ENCODE results near the gene MACROD2.
"Not testable (repeated sequence)": the region's sequence is repeated elsewhere in the genome, so short reads cannot be mapped to it uniquely, and the experiment has no call there.

MACROD2 gene

DNA sequence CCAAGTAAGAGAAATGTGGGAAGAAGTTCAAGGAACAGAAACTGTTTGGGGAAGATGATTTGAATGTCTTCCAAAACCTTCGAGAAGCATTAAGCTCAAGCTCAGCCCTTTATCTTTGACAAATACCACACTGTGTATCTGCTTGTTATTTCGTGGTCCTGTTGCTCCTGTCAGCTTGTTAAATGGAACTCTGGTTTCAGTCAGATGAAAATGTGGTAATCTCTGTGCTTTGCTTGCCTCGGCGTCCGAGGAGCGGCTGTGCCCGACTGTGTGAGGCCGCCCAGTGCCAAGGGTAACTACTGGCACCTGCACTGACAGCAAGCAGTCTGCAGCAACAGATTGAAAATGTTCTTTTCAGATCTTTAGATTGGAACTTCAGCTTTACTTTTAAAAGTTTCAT, 920.0 kb downstream of the MACROD2 start:
- no peak for DNase-seq (ENCODE audit: low read depth in 2 of 2)

DNA sequence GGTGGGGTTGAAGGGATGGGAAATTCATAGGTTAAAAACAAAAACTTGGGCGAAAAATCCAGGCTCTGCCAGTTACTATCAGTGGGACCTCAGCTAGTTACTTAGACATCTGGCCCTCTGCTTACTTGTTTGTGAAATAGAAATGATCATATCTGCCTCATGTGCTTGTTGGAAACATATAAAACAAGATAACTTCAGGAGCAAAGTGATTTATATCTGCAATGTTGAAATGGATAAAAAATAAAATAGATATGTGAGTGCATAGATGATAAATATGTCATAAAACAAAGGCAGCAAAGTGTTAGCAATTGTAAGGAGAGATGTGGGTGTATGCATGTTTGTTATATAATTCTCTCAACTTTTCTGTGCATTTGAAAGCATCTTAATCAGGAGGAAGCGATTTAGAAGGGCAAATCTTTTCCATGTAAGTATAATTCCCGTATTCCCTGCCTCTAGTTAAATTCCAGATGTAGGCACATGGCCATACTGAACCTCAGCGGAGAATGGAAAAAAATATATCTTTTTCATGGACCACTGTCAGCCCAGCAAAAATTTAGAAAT, 921.1 kb downstream of the MACROD2 start:
- no peak for DNase-seq (ENCODE audit: low read depth in 2 of 2)

DNA sequence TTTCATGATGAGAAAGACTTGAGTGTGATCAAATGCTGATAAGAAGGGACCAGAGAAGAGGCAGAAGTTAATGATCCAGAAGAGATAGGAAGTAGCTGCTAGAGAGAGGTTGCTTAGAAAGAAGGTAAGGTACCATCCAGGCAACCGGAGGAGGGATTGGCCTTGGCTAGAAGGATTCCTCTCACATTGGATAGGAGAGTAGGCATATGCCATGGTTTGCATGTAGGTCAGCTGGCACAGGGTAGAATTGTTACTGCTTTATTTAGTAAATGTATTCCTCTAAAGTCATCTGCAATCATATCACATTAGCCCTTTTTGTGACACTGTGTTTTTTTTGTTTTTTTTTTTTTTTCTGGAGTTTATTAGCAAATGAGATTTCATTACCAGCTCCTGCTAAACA, 923.0 kb downstream of the MACROD2 start:
- no peak for DNase-seq (ENCODE audit: low read depth in 2 of 2)

DNA sequence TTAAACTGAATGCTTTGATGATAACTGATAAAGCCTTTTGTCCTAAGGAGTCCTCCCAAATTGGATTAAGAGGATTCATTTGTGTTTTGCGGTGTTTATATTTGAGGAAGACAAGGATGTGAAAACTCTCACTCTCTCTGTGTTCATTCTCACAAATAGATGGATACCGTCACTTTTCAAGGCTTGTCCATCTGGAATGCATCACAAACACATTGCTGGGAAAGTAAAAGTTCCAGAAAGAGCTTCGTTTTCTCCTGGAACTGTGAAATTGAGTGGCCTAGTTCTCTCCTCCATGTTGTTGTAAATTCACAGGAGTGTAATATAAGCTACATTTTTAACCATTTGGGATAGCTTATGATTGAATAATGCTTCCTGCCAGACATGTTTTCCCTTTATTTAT, 923.7 kb downstream of the MACROD2 start:
- DNase-seq (ENCODE audit: low read depth in 2 of 2), result no peak

DNA sequence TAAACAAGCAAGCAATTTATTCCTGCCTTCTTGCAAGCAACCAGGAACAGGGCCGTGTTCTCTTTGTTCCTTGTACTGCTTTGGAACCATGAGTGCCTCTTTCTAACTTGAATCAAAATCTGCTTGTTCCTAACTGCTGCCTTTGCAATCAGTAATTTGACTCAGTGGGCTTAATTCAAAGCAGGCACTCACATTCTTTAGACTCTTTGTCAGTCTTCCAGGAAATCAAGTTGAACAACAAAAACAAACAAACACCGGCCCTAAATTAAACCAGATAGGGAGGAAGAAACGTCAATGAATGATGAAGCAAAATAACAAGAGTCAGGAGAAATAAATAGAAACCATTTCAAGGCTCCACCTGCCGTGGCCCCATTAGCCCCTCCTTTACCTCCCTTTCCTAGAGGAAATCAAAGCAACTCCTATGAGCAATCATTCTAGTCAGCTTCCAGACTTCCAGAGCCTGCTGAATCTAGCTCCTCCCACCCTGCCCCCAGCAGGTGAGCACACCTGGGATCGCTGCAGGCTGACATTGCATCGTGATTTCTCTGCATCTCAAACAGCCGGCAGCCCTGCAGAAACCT, 924.3 kb downstream of the MACROD2 start:
- no peak for DNase-seq (ENCODE audit: low read depth in 2 of 2)

DNA sequence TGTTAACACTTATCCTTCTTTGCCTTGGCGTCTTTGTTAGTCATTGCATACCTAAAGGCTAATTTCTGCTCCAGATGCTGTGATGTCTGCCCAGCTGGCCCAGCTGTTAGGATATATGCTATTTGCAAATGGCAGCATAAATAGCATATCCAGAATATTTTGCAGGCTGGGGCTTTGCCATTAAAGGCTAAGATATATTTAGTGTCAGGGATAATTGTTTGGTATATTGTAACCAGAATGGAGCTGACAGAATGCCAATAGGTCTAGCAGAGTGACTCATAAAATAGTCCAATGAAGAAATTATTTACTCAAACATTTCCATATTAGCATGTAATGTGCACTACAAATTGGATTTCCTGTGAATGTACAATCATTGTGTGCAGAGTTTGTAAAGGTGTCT, 926.2 kb downstream of the MACROD2 start:
- DNase-seq (ENCODE audit: low read depth in 2 of 2), result no peak

DNA sequence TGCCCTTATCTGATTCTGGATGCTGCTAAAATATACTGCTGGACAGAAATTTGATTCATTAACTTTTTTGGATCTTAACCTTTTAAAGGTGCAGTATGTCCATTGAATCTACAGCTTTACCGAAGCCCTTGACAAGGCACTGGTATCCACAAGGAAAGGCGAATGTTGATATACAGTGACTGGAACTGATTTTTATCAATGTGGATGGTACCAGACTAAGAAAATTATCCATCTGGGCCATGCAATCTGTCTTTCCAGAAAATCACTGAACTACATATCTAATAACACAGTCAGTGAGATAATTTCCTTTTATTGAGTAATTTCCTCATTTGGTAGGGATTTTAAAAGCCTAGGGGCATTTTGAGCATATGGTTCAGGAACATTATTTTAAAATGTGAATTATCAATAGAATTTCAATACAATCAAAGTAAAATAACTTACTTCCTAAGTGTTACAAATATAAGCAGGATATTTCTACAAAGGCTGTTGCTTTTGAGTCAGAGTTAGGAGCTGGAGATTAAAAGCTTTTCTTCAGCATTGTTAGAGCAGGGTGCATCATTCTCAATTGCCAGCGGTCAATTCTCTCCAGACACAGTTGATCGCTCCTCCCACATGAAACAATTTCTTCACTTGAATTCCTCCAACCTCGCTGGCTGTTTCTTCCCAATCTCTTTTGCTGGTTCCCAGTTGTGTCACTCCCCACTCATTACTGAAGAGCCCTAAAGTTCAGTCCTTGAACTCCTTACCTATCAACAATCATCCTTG, 927.4 kb downstream of the MACROD2 start:
- DNase-seq (ENCODE audit: low read depth in 2 of 2), result no peak

DNA sequence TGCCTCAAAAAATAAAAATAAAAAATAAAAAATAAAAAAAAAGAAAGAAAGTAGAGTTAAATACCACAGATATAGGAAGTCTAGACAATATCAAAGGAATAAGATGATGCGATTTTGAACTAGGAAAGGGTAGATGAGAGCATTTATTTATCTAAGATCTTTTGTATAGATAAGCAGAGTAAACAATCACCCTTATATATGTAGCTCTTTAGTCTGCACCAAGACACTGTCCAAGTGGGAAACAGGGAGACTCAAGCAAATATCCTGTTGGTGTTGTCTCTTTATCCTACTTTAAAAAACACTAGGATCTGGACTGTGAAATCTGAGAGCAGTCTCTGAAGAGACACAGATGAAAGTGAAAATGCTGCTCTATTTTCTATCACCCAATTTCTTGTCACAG, 929.1 kb downstream of the MACROD2 start:
- DNase-seq (ENCODE audit: low read depth in 2 of 2), result no peak

DNA sequence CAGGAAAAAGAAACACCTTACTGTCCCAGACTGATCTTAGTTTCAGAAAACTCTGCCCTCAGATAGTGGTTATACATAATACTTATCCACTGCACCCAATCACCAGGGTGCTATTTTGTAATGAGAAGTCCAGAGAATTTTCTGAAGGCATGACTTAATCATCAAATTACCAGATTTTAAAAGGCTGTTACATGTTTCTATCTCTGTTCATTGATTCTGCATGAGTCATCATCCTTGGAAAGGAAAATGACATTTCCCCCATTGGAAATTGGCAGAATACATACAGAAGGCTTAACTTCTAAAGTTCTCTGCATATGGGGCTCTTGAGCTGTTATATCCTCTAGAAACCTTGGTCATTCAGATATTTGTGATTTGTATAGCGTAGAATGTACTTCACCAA, 930.0 kb downstream of the MACROD2 start:
- no peak for DNase-seq (ENCODE audit: low read depth in 2 of 2)

DNA sequence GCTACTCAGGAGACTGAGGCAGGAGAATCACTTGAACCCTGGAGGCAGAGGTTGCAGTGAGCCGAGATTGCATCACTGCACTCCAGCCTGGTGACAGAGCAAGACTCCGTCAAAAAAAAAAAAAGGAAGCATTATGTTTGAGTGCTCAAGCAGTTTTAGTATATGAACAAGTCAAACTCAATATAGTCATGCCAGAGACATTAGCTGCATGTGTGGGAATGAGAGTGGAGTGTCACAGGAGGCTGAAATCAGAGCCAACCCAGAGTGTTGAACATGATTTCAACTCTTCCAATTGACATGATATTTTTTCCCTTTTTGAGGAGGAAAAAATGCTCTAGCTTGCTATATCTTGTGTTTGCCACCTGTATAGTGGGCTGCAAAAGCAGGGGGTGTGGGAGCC, 931.1 kb downstream of the MACROD2 start:
- not testable (repeated sequence) for DNase-seq (ENCODE audit: low read depth in 2 of 2)

DNA sequence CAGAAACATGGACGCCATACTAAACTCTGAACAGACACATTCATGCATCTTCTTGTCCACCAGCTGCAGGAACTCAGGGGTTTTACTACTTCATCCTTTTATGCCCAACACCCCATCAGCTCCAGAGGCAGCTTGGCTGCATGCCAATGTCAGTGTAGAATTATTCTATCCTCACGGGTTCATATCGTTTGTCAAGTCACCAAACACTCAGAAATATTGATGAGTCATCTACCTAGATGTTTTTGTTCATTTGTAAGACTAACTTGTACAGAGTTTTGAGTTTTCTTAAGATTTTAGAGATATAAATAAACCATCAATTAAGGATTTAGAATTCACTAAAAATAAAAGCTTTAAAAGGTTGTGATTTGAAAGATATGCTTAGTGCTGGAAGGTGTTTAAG, 932.8 kb downstream of the MACROD2 start:
- no peak for DNase-seq (ENCODE audit: low read depth in 2 of 2)

DNA sequence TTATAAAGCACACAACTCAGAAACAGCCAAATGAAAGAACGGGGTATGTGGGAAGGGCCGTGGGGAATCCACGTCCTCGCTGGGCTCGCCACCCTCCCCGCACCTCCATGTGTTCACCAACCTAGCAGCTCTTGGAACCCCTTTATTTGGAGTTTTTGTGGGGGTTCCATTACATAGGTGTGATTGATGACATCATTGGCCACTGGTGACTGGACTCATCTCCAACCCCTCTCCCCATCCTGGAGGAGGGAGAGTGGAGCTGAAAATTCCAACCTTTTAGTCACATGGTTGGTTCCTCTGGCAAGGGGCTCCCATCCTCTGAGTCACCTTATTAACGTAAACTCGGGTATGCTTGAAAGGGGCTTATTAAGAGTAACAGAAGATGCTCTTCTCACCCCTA, 934.1 kb downstream of the MACROD2 start:
- no peak for DNase-seq (ENCODE audit: low read depth in 2 of 2)

DNA sequence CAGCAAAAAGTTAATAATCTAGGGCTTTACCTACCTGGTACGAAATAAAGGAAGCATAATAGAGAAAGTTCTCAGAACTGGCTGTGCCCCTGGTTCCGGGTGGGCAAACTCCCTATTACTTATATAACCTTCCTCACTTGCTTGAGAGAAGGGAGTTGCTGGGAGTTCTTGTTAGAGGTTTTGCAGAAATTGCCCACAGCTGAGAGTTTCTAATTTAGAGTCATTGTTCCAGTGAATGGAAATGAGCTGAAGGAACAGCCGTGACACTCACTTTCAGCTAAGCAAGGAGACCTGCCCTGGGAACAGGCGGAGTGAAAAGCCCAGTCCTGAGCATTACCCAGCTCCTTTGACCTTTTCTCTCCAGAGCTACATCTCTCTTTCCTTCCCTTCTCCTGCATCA, 936.7 kb downstream of the MACROD2 start:
- no peak for DNase-seq (ENCODE audit: low read depth in 2 of 2)

DNA sequence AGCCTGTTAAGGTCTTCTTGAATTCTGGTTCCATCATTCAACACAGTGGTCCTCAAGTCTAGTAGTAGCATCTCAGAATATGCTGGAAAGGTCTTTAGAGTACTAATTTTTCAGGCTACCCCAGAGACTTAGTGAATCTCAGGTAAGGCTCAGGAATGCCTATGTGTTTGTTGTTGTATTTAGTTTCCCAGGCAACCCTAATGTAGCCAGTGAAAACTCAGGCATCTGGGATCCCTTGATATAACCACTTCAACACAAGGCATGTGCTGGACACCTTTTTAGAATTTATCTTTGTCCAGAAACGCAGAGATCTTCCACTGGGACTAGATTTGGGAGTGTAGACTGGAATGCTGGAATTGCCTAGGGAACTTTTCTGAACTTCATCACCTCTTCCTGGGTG, 940.0 kb downstream of the MACROD2 start:
- no peak for DNase-seq (ENCODE audit: low read depth in 2 of 2)

DNA sequence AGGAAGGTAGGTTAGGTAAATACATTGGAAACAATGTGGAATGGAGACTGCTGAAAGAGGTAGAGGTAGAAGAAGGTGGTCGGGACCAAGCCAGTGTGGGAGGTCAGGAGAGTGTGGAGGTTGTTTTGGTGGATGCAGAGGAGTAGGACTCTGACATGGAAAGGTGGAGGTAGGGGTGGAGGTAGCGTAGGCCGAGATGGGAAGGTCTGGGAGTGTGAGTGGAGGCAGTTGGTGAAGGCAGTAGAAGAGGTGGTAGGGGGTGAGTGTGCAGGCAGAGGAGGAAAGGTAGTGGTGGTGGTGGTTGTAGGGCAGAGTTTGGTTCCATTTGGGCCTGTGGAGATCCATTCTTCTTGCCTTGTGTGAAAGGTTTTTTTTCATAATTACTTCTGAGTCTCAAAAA, 941.7 kb downstream of the MACROD2 start:
- DNase-seq (ENCODE audit: low read depth in 2 of 2), result no peak

DNA sequence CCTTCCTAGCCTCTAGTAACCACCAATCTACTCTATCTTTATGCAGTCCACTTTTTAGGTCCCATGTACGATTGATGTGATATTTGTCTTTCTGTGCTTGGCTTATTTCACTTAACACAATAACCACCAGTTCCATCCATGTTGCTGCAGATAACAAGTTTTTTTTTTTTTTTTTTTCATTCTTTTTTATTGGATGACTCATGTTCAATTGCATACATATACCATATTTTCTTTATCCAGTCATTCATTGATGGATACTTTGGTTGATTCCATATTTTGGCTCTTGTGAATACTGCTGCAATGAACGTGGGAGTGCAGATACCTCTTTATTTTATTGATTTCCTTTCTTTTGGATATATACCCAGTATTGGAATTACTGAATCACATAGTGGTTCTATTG, 942.5 kb downstream of the MACROD2 start:
- DNase-seq (ENCODE audit: low read depth in 2 of 2), result no peak

DNA sequence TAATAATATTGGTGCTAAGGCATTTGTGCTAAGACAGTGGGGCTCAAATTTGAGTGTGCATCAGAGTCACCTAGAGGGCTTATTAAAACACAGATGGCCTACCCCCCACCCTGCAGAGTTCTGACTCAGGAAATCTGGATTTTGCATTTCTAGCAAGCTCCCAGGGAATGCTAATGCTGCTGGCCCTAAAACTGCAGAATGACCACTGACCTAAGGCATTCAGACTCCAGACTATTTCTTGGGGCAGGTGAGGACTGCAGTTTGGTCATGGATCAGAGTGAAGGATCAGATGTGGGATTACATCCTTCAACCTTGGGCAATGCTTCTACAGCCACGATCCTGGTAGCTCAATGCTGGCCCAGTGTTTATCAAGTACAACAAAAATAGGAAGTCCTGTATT, 952.2 kb downstream of the MACROD2 start:
- DNase-seq (ENCODE audit: low read depth in 2 of 2), result no peak

DNA sequence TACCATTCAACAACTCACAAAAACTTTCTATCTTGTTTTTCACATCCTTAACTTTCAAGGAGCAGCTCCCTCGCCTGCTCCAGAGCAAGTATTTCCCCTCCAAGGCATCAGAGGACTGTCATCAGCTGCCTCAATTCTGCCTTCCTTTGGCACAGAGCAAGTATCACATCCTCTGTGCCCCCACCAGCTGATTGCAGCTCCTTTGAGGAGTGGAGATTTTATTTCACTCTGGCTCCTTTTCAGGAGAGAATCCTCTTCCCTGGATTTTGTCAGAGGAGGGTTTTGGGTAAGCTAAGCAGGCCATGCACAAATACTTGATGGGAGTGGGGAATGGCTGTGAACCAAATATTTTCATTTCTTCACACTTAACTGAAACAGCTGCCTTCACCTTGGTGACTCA, 952.6 kb downstream of the MACROD2 start:
- DNase-seq (ENCODE audit: low read depth in 2 of 2), result no peak

DNA sequence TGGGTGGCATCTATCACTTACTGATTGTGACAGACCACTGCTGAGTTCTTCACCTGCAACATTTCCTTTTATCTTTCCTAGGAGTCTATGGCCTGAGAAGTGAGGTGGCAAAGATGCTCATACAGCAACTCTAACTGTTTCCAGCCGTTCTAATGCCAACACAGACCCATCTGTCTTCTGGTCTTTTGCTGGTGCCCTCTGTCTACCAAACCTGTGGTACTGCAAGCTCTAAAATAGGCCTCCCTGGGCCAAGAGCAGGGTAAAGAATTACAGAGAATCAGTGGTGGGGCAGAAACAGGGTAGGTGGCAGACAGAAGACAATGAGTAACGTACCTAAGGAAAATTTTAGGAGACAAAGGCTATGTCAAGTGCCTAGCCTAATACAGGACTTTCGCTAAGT, 953.1 kb downstream of the MACROD2 start:
- no peak for DNase-seq (ENCODE audit: low read depth in 2 of 2)

DNA sequence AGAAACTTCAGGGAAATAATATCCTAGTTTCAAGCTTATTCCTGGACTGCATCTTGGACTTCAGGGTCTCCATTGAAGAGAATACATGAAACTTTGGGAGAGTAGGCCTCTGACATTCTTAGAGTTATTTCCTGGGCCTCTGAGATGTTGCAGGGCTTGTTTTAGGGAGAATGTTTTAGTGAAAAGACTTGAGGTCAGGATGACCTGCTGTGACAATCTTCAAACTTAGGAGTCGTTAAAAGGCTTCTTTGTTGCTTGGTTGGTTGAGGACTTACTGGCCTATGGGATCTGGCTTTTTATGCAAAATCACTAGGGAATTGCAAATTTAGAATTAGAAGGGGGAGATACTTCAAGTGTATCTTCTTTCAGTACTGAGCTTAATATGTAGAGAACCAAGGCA, 955.3 kb downstream of the MACROD2 start:
- no peak for DNase-seq (ENCODE audit: low read depth in 2 of 2)

DNA sequence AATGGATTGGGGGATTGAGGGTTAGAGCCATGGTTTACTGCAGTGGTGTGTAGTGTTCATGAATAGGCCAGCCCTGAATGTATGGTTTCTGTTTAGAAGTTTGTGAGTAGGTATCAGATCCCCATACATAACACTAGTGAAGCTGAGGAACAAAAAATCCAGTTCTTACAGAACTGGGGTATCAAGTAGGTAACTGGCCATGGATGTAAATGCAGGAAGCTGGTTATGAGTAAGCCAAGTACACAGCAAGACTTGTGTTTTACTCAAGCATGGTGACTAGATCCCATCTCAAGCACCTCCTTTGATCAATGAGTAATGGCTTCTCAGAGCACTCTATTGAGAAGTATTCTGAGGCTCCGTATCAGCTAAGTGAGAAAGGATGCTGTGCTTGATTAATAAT, 955.8 kb downstream of the MACROD2 start:
- no peak for DNase-seq (ENCODE audit: low read depth in 2 of 2)

DNA sequence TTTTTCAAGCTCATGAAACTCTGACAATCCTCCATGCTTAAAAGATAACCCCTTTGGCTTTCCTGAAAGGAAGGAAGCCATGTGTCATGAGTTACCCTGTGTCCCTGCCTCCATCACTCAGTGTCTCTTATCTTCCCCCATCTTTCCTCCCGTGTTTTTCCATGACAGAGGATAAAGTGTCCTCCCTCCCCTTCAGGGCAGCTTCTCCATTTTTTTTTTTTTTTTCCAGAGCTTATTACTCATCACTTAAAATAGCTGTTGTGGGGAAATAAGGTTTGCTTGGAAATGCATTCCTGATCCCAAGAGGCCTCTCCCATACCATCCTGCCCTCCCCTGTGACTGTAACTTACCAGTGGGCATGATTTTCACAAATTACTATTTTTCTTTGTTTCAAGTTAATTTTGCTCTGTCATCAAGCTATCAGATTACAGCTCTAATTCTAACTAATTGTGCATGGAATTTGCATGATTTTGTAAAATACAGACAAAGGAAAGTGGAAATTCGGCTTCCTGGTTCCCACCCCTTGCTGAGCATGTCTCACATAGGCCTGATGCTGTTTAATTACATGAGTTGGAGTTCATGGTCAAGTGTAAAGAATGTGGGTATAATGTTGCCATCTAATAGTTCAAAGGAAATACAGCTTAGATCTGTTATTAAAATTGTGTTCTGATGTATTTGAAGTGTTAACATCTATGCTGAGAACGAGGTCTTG, 956.5 kb downstream of the MACROD2 start:
- no peak for DNase-seq (ENCODE audit: low read depth in 2 of 2)

DNA sequence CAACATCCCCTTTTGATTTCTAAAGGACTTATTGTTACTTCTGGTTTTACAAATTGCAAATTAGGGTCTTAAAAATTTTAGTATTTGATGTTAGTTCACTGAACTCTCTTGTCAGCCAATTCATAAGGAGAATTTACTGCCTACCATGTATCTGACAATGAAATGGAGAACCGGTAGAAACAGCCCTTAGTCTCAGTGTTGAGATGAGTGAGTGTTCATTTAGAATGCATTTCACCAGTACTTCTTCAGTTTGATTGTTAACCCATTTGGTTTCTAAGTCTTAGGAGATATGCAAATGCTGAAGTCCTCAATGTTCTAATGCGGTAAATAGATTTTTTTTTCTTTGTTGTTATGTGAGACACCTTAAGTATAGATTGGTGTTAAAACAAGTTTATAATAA, 958.4 kb downstream of the MACROD2 start:
- no peak for DNase-seq (ENCODE audit: low read depth in 2 of 2)

Measured in stimulated activated CD4-positive, alpha-beta T cell treated with anti-CD3 and anti-CD28 coated beads, Interleukin-1b, Interleukin-23, amount 100 ng/mL, for 1 hour (primary cell).